MM.1S (cell line): ENCODE data around the gene FAM118A.

Source experiments
- EZH2 ChIP-seq: fragments of 300-600 bp; sonication (generic); optimal IDR thresholded peaks from 2 replicates; pipeline ENCODE3; 2017; ENCODE audit warnings: low read depth, mild to moderate bottlenecking, antibody characterized with exemption, low read length, mixed read lengths
- TF ChIP-seq, protein P1 (sequence below): fragments of 300-600 bp; sonication (generic); IDR thresholded peaks from 2 replicates; pipeline ENCODE4 v1.5.1; 2016; ENCODE audit warnings: antibody characterized with exemption, low read length, mixed read lengths

DNA sequence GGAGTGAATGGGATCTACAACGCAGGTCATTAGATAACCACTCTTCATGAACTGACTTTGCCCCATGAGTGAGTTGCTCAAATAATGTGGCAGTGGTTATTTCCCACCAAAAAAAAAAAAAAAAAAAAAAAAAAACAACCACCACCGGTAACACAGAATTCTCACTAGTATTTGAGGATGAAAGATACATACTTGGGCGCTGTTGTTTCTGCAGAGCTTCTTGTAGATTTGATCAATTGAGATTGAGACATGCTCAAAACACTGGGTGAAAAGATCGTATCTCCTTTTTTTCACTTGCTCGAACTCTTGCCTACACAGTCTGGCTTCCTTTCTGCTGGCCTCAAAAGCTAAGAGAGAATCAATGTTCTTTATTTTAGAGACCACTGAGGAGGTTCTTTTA, 44.1 kb downstream of the FAM118A start:
- TF ChIP-seq, protein P1, sequence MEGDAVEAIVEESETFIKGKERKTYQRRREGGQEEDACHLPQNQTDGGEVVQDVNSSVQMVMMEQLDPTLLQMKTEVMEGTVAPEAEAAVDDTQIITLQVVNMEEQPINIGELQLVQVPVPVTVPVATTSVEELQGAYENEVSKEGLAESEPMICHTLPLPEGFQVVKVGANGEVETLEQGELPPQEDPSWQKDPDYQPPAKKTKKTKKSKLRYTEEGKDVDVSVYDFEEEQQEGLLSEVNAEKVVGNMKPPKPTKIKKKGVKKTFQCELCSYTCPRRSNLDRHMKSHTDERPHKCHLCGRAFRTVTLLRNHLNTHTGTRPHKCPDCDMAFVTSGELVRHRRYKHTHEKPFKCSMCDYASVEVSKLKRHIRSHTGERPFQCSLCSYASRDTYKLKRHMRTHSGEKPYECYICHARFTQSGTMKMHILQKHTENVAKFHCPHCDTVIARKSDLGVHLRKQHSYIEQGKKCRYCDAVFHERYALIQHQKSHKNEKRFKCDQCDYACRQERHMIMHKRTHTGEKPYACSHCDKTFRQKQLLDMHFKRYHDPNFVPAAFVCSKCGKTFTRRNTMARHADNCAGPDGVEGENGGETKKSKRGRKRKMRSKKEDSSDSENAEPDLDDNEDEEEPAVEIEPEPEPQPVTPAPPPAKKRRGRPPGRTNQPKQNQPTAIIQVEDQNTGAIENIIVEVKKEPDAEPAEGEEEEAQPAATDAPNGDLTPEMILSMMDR = no peak
- no peak for TF ChIP-seq EZH2
